ENCODE results near the gene C1QBP.

- no peak for TF ChIP-seq CTCF (conservative IDR thresholded peaks at IDR 0.05; ENCODE audit: low read depth, low read length)
- TF ChIP-seq EZH2 (IDR thresholded peaks at IDR 0.05; ENCODE audit: borderline replicate concordance, low read depth, low read length, poor library complexity, severe bottlenecking), result no peak
These were observed 39.2 kb downstream of the C1QBP start for GRCh38 chr17:5399767-5400166.

Measured in A673 (cell line).